Left lung (tissue), 10 donors: Measurements from ENCODE around the gene SNX15. TPM values are rescaled to one million over a fixed set of nuclear protein-coding genes. Genes with fewer than 3 reads are reported as not detected.

ENCODE experiments used
- ATAC-seq: fragments of 200-7000 bp; cut with Tn5 transposase; one replicate; pipeline ENCODE4 v1.9.1; 2020; ENCODE audit warnings: moderate library complexity
- DNase-seq, 4 donors: peaks; one replicate each; pipeline ENCODE4 v3.0.0-alpha.2; 2013 to 2020
- H3K27ac ChIP-seq, 2 donors: fragments of 200-600 bp; sonication (generic) in 1 of 2; one replicate each; pipeline versions ENCODE4 v1.5.0 to v1.8.0; 2020 to 2021
- H3K27me3 ChIP-seq, 2 donors: fragments of 200-600 bp; sonication (generic) in 1 of 2; one replicate each; pipeline versions ENCODE4 v1.5.0 to v1.8.0; 2020 to 2021
- H3K36me3 ChIP-seq, 2 donors: fragments of 200-600 bp; sonication (generic) in 1 of 2; one replicate each; pipeline versions ENCODE4 v1.5.0 to v1.8.0; 2020 to 2021
- H3K4me1 ChIP-seq, 2 donors: fragments of 200-600 bp; one replicate each; pipeline ENCODE4 v1.8.0; 2021
- H3K4me3 ChIP-seq, 2 donors: fragments of 200-600 bp; sonication (generic) in 1 of 2; one replicate each; pipeline versions ENCODE4 v1.5.0 to v1.8.0; 2020 to 2021; ENCODE audit warnings: mild to moderate bottlenecking in 1 of 2
- H3K9me3 ChIP-seq, 2 donors: fragments of 200-600 bp; sonication (generic) in 1 of 2; one replicate each; pipeline versions ENCODE4 v1.5.0 to v1.8.0; 2020 to 2021
- CTCF ChIP-seq, 2 donors: fragments of 200-600 bp; sonication (generic) in 1 of 2; IDR thresholded peaks; one replicate each; pipeline versions ENCODE4 v1.5.0 to v1.8.0; 2021; ENCODE audit warnings: antibody characterized with exemption in 2 of 2
- intact Hi-C, 2 donors: fragments of 100-400 bp; cut with DNase I; formaldehyde crosslinking; loops; one replicate each; pipeline versions ENCODE4 v1.11.2 to v1.14.2; 2022
- microRNA-seq, 2 donors: library from miRNA; unstranded; fragments of <30 nt; microRNA quantifications; one replicate each; pipeline ENCODE4, GENCODE V29; 2019
- polyA plus RNA-seq, 6 donors: library from polyadenylated mRNA; unstranded; fragments of 120-200 nt; gene quantifications; one replicate each; pipeline ENCODE4 v1.2.1, GENCODE V29; 2013; ENCODE audit not compliant: insufficient read length in 6 of 6
- total RNA-seq, 2 donors: library from RNA; stranded (reverse); fragmentation: NEBNext Ultra II Directional; extraction: Animal tissue kit (Norgen Biotek cat#: 25700); gene quantifications; one replicate each; pipeline ENCODE4 v1.2.1, GENCODE V29; 2021
- donor health status: DM: no; HTN: yes; CAD: no.
- donor health status: DM: no; HTN: no; CAD: no.

Gene SNX15
- total and polyA plus RNA-seq, 8 donors = 22.0 to 27.4 (median 23.3) TPM

DNA sequence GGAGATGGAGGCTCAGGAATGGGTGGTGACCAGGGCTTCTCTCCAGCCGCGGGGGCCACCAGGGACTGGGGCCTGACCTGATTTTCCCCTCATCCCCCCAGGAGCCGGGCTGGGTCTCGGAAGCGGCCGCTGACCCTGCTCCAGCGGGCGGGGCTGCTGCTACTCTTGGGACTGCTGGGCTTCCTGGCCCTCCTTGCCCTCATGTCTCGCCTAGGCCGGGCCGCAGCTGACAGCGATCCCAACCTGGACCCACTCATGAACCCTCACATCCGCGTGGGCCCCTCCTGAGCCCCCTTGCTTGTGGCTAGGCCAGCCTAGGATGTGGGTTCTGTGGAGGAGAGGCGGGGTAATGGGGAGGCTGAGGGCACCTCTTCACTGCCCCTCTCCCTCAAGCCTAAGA is 60.6 kb downstream of the SNX15 start:
- H3K36me3 ChIP-seq = peaks cover 0 to 52% of the 10 kb centered on the region in 2 donors
- DNase-seq = no peak
- intact Hi-C loops = no loop called here
- no peak overlapping the region for H3K27ac ChIP-seq
- no peak for TF ChIP-seq CTCF (IDR thresholded peaks at IDR 0.05)
- peaks cover 9 to 27% of the 10 kb centered on the region in 2 donors for H3K4me1 ChIP-seq
- no peak for ATAC-seq
- H3K9me3 ChIP-seq = no peaks in the 10 kb centered on the region
- no peak overlapping the region for H3K4me3 ChIP-seq
- H3K27me3 ChIP-seq = no peaks in the 10 kb centered on the region

DNA sequence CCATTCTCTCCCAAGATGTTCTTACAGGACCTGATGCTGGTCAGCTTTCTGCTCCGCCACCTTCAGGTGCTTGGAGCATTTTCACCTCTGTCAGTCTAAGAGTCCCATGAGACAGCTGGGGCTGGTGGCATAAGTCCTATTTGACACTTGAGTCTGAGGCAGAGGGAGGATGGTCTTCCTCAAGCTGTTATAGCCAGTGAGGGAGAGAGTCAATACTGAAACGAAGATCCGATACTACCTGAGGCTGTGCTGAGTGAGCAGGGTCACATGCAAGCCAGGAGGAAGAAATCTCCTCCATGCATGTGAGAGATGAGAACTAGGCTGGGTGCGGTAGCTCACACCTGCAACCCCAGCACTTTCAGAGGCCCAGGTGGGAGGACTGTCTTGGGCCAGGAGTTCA is 62.4 kb downstream of the SNX15 start:
- intact Hi-C loops = no loop called here
- Histone ChIP-seq H3K9me3 (no peaks in the 10 kb centered on the region), H3K4me1 (peaks cover 9 to 16% of the 10 kb centered on the region in 2 donors), H3K27ac (no peak overlapping the region), H3K27me3 (no peaks in the 10 kb centered on the region), H3K4me3 (no peak overlapping the region), H3K36me3 (peaks cover 0 to 52% of the 10 kb centered on the region in 2 donors)
- TF ChIP-seq CTCF (IDR thresholded peaks at IDR 0.05) = no peak
- DNase-seq (no peak), ATAC-seq (no peak)

Small RNAs within 50 kb of the gene (microRNA-seq; reads per million reads assigned to microRNA genes)
- 0.41 to 1.0 reads per million in 2 donors for gene MIR6879

Other genes with a start within 250 kb of the SNX15 start
- gene SF1, start 248.9 kb upstream of the SNX15 start, total RNA-seq = 100 to 1,000 TPM; 169 to 228 TPM
- gene SF1, start 248.9 kb upstream of the SNX15 start, polyA plus RNA-seq = 100 to 1,000 TPM; 437 to 519 (median 453) TPM
- 10 to 100 TPM; 19.3 to 23.2 TPM for gene MAP4K2, start 224.2 kb upstream of the SNX15 start, total RNA-seq
- gene MAP4K2, start 224.2 kb upstream of the SNX15 start, polyA plus RNA-seq = 10 to 100 TPM; 42.3 to 48.2 (median 46.6) TPM
- 10 to 100 TPM; 26.9 to 29.3 TPM for gene MEN1, start 216.9 kb upstream of the SNX15 start, total RNA-seq
- gene MEN1, start 216.9 kb upstream of the SNX15 start, polyA plus RNA-seq = 10 to 100 TPM; 33.0 to 46.5 (median 38.9) TPM
- gene CDC42BPG, start 182.8 kb upstream of the SNX15 start, total RNA-seq = 10 to 100 TPM; 18.0 to 25.9 TPM
- gene CDC42BPG, start 182.8 kb upstream of the SNX15 start, polyA plus RNA-seq = 10 to 100 TPM in 1 of 6 donors, 1 to 10 TPM in 5; 6.8 to 10.3 (median 8.6) TPM
- 100 to 1,000 TPM in 1 of 2 donors, 10 to 100 TPM in 1; 73.0 to 153 TPM for gene EHD1, start 148.8 kb upstream of the SNX15 start, total RNA-seq
- gene EHD1, start 148.8 kb upstream of the SNX15 start, polyA plus RNA-seq = 10 to 100 TPM; 44.7 to 63.8 (median 52.9) TPM
- 10 to 100 TPM; 21.9 to 23.5 TPM for gene ATG2A, start 110.2 kb upstream of the SNX15 start, total RNA-seq
- gene ATG2A, start 110.2 kb upstream of the SNX15 start, polyA plus RNA-seq = 10 to 100 TPM; 14.2 to 21.1 (median 17.5) TPM
- gene PPP2R5B, start 102.8 kb upstream of the SNX15 start, total RNA-seq = 10 to 100 TPM; 24.4 to 29.9 TPM
- gene PPP2R5B, start 102.8 kb upstream of the SNX15 start, polyA plus RNA-seq = 10 to 100 TPM; 12.1 to 14.4 (median 13.5) TPM
- not detected for gene GPHA2, start 91.5 kb upstream of the SNX15 start, total RNA-seq
- gene GPHA2, start 91.5 kb upstream of the SNX15 start, polyA plus RNA-seq = under 1 TPM in 3 of 6 donors, not detected in 3; 0.25 to 0.60 (median 0.49) TPM
- gene MAJIN, start 55.3 kb upstream of the SNX15 start, total RNA-seq = not detected
- under 1 TPM in 2 of 6 donors, not detected in 4; 0.11 to 0.14 TPM for gene MAJIN, start 55.3 kb upstream of the SNX15 start, polyA plus RNA-seq
- gene BATF2, start 30.5 kb upstream of the SNX15 start, total RNA-seq = 1 to 10 TPM; 3.2 to 8.1 TPM
- 1 to 10 TPM; 2.6 to 3.7 (median 3.5) TPM for gene BATF2, start 30.5 kb upstream of the SNX15 start, polyA plus RNA-seq
- 10 to 100 TPM; 85.3 to 89.9 TPM for gene ARL2, start 13.3 kb upstream of the SNX15 start, total RNA-seq
- gene ARL2, start 13.3 kb upstream of the SNX15 start, polyA plus RNA-seq = 10 to 100 TPM; 42.2 to 58.3 (median 48.1) TPM
- 10 to 100 TPM; 13.2 to 15.4 TPM for gene SAC3D1, start 13.8 kb downstream of the SNX15 start, total RNA-seq
- gene SAC3D1, start 13.8 kb downstream of the SNX15 start, polyA plus RNA-seq = 10 to 100 TPM in 4 of 6 donors, 1 to 10 TPM in 2; 8.9 to 14.0 (median 11.1) TPM
- gene NAALADL1, start 31.1 kb downstream of the SNX15 start, total RNA-seq = 10 to 100 TPM in 1 of 2 donors, 1 to 10 TPM in 1; 8.5 to 10.4 TPM
- 10 to 100 TPM; 11.5 to 20.7 (median 15.4) TPM for gene NAALADL1, start 31.1 kb downstream of the SNX15 start, polyA plus RNA-seq
- 10 to 100 TPM in 1 of 2 donors, 1 to 10 TPM in 1; 7.1 to 11.3 TPM for gene CDCA5, start 56.6 kb downstream of the SNX15 start, total RNA-seq
- 10 to 100 TPM; 12.7 to 27.9 (median 17.1) TPM for gene CDCA5, start 56.6 kb downstream of the SNX15 start, polyA plus RNA-seq
- gene ZFPL1, start 56.8 kb downstream of the SNX15 start, total RNA-seq = 10 to 100 TPM; 32.6 to 36.4 TPM
- 10 to 100 TPM; 24.9 to 30.4 (median 27.7) TPM for gene ZFPL1, start 56.8 kb downstream of the SNX15 start, polyA plus RNA-seq
- 10 to 100 TPM; 79.4 to 86.8 TPM for gene VPS51, start 68.8 kb downstream of the SNX15 start, total RNA-seq
- 100 to 1,000 TPM in 4 of 6 donors, 10 to 100 TPM in 2; 97.2 to 143 (median 118) TPM for gene VPS51, start 68.8 kb downstream of the SNX15 start, polyA plus RNA-seq
- gene TM7SF2, start 84.4 kb downstream of the SNX15 start, total RNA-seq = 10 to 100 TPM; 37.1 to 41.0 TPM
- 10 to 100 TPM; 16.1 to 25.5 (median 21.5) TPM for gene TM7SF2, start 84.4 kb downstream of the SNX15 start, polyA plus RNA-seq
- gene ZNHIT2, start 90.3 kb downstream of the SNX15 start, total RNA-seq = 10 to 100 TPM in 1 of 2 donors, 1 to 10 TPM in 1; 8.0 to 10.6 TPM
- gene ZNHIT2, start 90.3 kb downstream of the SNX15 start, polyA plus RNA-seq = 1 to 10 TPM; 3.1 to 6.2 (median 4.9) TPM
- gene FAU, start 94.7 kb downstream of the SNX15 start, total RNA-seq = 100 to 1,000 TPM; 621 to 685 TPM
- 1,000 to 10,000 TPM in 1 of 6 donors, 100 to 1,000 TPM in 5; 705 to 1,036 (median 867) TPM for gene FAU, start 94.7 kb downstream of the SNX15 start, polyA plus RNA-seq
- gene MRPL49, start 94.9 kb downstream of the SNX15 start, total RNA-seq = 10 to 100 TPM; 46.8 to 47.2 TPM
- 10 to 100 TPM; 39.3 to 44.4 (median 41.9) TPM for gene MRPL49, start 94.9 kb downstream of the SNX15 start, polyA plus RNA-seq
- 10 to 100 TPM; 63.5 to 74.5 TPM for gene SYVN1, start 107.1 kb downstream of the SNX15 start, total RNA-seq
- 10 to 100 TPM; 37.2 to 53.4 (median 45.2) TPM for gene SYVN1, start 107.1 kb downstream of the SNX15 start, polyA plus RNA-seq
- not detected for gene SPDYC, start 142.8 kb downstream of the SNX15 start, total RNA-seq
- gene SPDYC, start 142.8 kb downstream of the SNX15 start, polyA plus RNA-seq = not detected
- gene CAPN1, start 154.5 kb downstream of the SNX15 start, total RNA-seq = 100 to 1,000 TPM; 232 to 248 TPM
- 100 to 1,000 TPM in 1 of 6 donors, 10 to 100 TPM in 5; 80.5 to 100 (median 86.0) TPM for gene CAPN1, start 154.5 kb downstream of the SNX15 start, polyA plus RNA-seq
- 10 to 100 TPM in 1 of 2 donors, 1 to 10 TPM in 1; 9.4 to 19.2 TPM for gene POLA2, start 234.5 kb downstream of the SNX15 start, total RNA-seq
- 10 to 100 TPM; 19.3 to 30.2 (median 22.7) TPM for gene POLA2, start 234.5 kb downstream of the SNX15 start, polyA plus RNA-seq